CD4-positive, alpha-beta T cell treated with Interleukin-4 for 4 hours (primary cell): Measurements from ENCODE around the gene ZNF792.
"Not testable (repeated sequence)": the region's sequence is repeated elsewhere in the genome, so short reads cannot be mapped to it uniquely, and the experiment has no call there.

Source experiments
- DNase-seq: peaks from one replicate; pipeline ENCODE4 v3.0.0-alpha.2; 2020

The ZNF792 gene

DNA sequence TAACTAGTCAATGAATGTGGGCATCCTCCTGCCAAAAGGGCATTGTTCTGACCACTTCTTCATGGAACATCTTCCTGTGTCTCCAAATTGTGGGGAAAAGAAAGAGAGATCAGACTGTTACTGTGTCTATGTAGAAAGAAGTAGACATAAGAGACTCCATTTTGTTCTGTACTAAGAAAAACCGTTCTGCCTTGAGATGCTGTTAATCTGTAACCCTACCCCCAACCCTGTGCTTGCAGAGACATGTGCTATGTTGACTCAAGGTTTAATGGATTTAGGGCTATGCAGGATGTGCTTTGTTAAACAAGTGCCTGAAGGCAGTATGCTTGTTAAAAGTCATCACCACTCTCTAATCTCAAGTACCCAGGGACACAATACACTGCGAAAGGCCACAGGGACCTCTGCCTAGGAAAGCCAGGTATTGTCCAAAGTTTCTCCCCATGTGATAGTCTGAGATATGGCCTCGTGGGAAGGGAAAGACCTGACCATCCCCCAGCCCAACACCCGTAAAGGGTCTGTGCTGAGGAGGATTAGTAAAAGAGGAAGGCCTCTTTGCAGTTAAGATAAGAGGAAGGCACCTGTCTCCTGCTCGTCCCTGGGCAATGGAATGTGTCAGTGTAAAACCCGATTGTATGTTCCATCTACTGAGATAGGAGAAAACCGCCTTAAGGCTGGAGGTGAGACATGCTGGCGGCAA, 43.8 kb downstream of the ZNF792 start:
- DNase-seq: not testable (repeated sequence)

DNA sequence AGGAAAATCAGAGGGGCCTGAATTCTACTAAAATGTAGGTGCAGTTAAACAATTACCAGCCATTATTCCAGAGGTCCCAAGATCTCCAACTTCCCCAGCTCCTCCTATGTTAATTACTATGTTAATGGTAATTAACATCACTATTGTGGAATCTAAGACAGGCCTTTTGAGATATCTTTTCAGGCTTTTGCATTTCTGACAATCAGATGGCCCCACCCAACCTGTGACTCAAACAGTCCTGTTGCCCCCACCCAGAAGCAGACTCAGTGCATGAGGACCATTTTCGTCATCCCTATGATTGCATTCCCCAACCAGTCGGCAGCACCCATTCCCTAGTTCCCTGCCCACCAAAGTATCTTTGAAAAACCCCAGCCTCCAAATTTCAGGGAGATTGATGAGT, 45.8 kb downstream of the ZNF792 start:
- no peak for DNase-seq

DNA sequence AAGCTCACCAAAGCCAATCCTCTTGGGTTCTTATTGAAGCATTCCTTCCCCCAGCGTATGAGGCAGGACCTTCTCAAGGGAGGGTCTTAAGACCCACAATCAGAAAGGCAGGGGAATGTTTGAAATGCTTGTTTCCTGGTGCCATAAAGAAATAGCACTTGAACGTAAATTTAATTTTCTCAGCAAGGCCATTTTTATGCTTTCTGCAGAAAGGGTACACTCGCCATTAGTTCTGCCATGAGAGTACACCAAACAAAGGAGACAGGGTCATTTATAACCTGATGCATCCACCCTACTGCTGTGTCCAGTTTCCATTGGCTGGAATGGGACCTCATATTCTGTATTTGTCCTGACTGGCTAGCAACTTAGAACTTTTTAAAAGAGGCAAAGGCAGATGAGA, 46.9 kb downstream of the ZNF792 start:
- not testable (repeated sequence) for DNase-seq

DNA sequence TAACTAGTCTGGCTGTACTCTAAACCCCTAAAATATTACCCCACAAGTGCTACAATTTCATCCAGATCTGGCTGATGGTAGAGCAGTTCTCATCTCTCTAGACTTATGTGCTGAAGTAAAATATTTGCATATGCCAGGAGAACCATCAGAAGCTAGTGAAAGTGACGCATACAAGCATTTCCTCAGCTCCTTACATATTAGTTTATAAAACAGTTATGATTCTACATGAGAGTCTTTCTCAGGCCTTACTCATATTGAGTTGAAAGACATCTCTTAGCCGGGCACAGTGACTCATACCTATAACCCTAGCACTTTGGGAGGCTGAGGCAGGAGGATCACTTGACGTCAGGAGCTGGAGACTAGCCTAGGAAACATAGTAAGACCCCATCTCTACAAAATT, 53.3 kb downstream of the ZNF792 start:
- no peak for DNase-seq
